Gastroesophageal sphincter (tissue), 3 donors: ENCODE measurements around the gene ARHGEF4.

Source experiments
- CTCF ChIP-seq, 4 experiments: fragments of 200-600 bp in 2 of 4; fragments of 450-650 bp in 2 of 4; sonication (generic) in 1 of 4; IDR thresholded peaks; one replicate each; pipeline ENCODE4 v1.5.1; 2017 to 2019; ENCODE audit warnings: antibody characterized with exemption in 4 of 4, mild to moderate bottlenecking in 2 of 4, moderate library complexity in 2 of 4
- EP300 ChIP-seq: sonication (generic); formaldehyde crosslinking; IDR thresholded peaks from one replicate; pipeline ENCODE4 v1.6.1; 2017; ENCODE audit warnings: antibody characterized with exemption, mild to moderate bottlenecking
- POLR2A ChIP-seq, 2 donors: fragments of 450-650 bp; IDR thresholded peaks; one replicate each; pipeline ENCODE4 v1.6.1; 2017; ENCODE audit warnings: antibody characterized with exemption in 2 of 2, mild to moderate bottlenecking in 2 of 2, moderate library complexity in 1 of 2
- POLR2AphosphoS5 ChIP-seq: sonication (generic); formaldehyde crosslinking; IDR thresholded peaks from one replicate; pipeline ENCODE4 v1.6.1; 2017; ENCODE audit warnings: antibody characterized with exemption

- TF ChIP-seq EP300 (no peak), CTCF (IDR thresholded peaks at IDR 0.05) (no peak), POLR2AphosphoS5 (no peak), POLR2A (IDR thresholded peaks at IDR 0.05) (no peak)
These were observed 47.3 kb downstream of the ARHGEF4 start for GRCh38 chr2:130884013-130884412.
